Measurements from ENCODE around the gene FCHO1. TPM values are rescaled to one million over a fixed set of nuclear protein-coding genes. Genes with fewer than 3 reads are reported as not detected.

FCHO1 gene
- total RNA-seq, 1 donor from 2014 or later = 0.98 TPM

- TF ChIP-seq CTCF (IDR thresholded peaks at IDR 0.05; ENCODE audit: unreplicated experiment) = no peak
- no peaks in the 10 kb centered on the region for H3K27me3 Mint-ChIP-seq
- peaks cover 16% of the 10 kb centered on the region for H3K4me1 Mint-ChIP-seq (ENCODE audit: low read depth)
- no peak overlapping the region for H3K27ac Mint-ChIP-seq
- H3K9me3 Mint-ChIP-seq (ENCODE audit: low read depth) = no peaks in the 10 kb centered on the region
- DNase-seq (ENCODE audit: low spot score, unreplicated experiment) = no peak
- H3K36me3 Mint-ChIP-seq (ENCODE audit: insufficient read depth) = peaks cover 9% of the 10 kb centered on the region
- H3K4me3 Mint-ChIP-seq (ENCODE audit: low read depth) = peak overlapping the region; percentile 80
Measured at GRCh38 chr19:17721111-17721628, 30.1 kb upstream of the FCHO1 start.

GRCh38 chr19:17721821-17722220 is 29.5 kb upstream of the FCHO1 start:
- TF ChIP-seq CTCF (IDR thresholded peaks at IDR 0.05; ENCODE audit: unreplicated experiment) = no peak
- no peak for DNase-seq (ENCODE audit: low spot score, unreplicated experiment)
- H3K27me3 Mint-ChIP-seq = no peaks in the 10 kb centered on the region
- peaks cover 16% of the 10 kb centered on the region for H3K4me1 Mint-ChIP-seq (ENCODE audit: low read depth)
- H3K27ac Mint-ChIP-seq = no peak overlapping the region
- peaks cover 9% of the 10 kb centered on the region for H3K36me3 Mint-ChIP-seq (ENCODE audit: insufficient read depth)
- H3K4me3 Mint-ChIP-seq (ENCODE audit: low read depth) = peak overlapping the region; percentile 80
- H3K9me3 Mint-ChIP-seq (ENCODE audit: low read depth) = no peaks in the 10 kb centered on the region

GRCh38 chr19:17722655-17723240 is 28.5 kb upstream of the FCHO1 start:
- no peak for DNase-seq (ENCODE audit: low spot score, unreplicated experiment)
- Mint-ChIP-seq H3K4me1 (ENCODE audit: low read depth) (peaks cover 16% of the 10 kb centered on the region), H3K27me3 (no peaks in the 10 kb centered on the region), H3K4me3 (ENCODE audit: low read depth) (no peak overlapping the region), H3K27ac (no peak overlapping the region), H3K36me3 (ENCODE audit: insufficient read depth) (peaks cover 9% of the 10 kb centered on the region), H3K9me3 (ENCODE audit: low read depth) (no peaks in the 10 kb centered on the region)
- TF ChIP-seq CTCF (IDR thresholded peaks at IDR 0.05; ENCODE audit: unreplicated experiment) = no peak

GRCh38 chr19:17724655-17725054 is 26.6 kb upstream of the FCHO1 start:
- H3K27me3 Mint-ChIP-seq = no peaks in the 10 kb centered on the region
- no peak for TF ChIP-seq CTCF (IDR thresholded peaks at IDR 0.05; ENCODE audit: unreplicated experiment)
- no peak overlapping the region for H3K27ac Mint-ChIP-seq
- H3K36me3 Mint-ChIP-seq (ENCODE audit: insufficient read depth) = peaks cover 9% of the 10 kb centered on the region
- no peak overlapping the region for H3K4me3 Mint-ChIP-seq (ENCODE audit: low read depth)
- H3K9me3 Mint-ChIP-seq (ENCODE audit: low read depth) = no peaks in the 10 kb centered on the region
- peaks cover 13% of the 10 kb centered on the region for H3K4me1 Mint-ChIP-seq (ENCODE audit: low read depth)
- no peak for DNase-seq (ENCODE audit: low spot score, unreplicated experiment)

- no peak overlapping the region for H3K27ac Mint-ChIP-seq
- no peak overlapping the region for H3K4me3 Mint-ChIP-seq (ENCODE audit: low read depth)
- peaks cover 16% of the 10 kb centered on the region for H3K36me3 Mint-ChIP-seq (ENCODE audit: insufficient read depth)
- no peaks in the 10 kb centered on the region for H3K9me3 Mint-ChIP-seq (ENCODE audit: low read depth)
- TF ChIP-seq CTCF (IDR thresholded peaks at IDR 0.05; ENCODE audit: unreplicated experiment) = peak; percentile 37
- peaks cover 5% of the 10 kb centered on the region for H3K4me1 Mint-ChIP-seq (ENCODE audit: low read depth)
- no peak for DNase-seq (ENCODE audit: low spot score, unreplicated experiment)
- no peaks in the 10 kb centered on the region for H3K27me3 Mint-ChIP-seq
Measured at GRCh38 chr19:17725422-17726078, 25.7 kb upstream of the FCHO1 start.
